Ovary (tissue), 9 donors: ENCODE measurements around the gene SEMA6D. TPM values are rescaled to one million over a fixed set of nuclear protein-coding genes. Genes with fewer than 3 reads are reported as not detected.

Experiments used
- DNase-seq, 5 donors: peaks; one replicate each; pipeline ENCODE4 v3.0.0-alpha.2; 2019 to 2020
- H3K27ac ChIP-seq, 2 donors: fragments of 200-600 bp; one replicate each; pipeline versions ENCODE4 v1.5.1 to v1.8.0; 2019 to 2022
- H3K27me3 ChIP-seq: fragments of 200-600 bp; one replicate; pipeline ENCODE4 v1.8.0; 2022
- H3K36me3 ChIP-seq: fragments of 200-600 bp; sonication (generic); one replicate; pipeline ENCODE4 v1.5.1; 2019
- H3K4me1 ChIP-seq: one replicate; pipeline ENCODE4 v1.8.1; 2013; ENCODE audit warnings: mild to moderate bottlenecking, moderate library complexity; ENCODE audit not compliant: insufficient read depth
- H3K4me3 ChIP-seq: fragments of 200-600 bp; sonication (generic); one replicate; pipeline ENCODE4 v1.5.1; 2017
- H3K9me3 ChIP-seq, 2 donors: fragments of 200-600 bp in 1 of 2; sonication (generic) in 1 of 2; one replicate each; pipeline versions ENCODE4 v1.5.1 to v1.8.1; 2013 to 2019; ENCODE audit warnings: mild to moderate bottlenecking in 1 of 2, moderate library complexity in 1 of 2
- EP300 ChIP-seq: sonication (generic); formaldehyde crosslinking; IDR thresholded peaks from one replicate; pipeline ENCODE4 v1.6.1; 2017; ENCODE audit warnings: antibody characterized with exemption
- POLR2A ChIP-seq: fragments of 450-650 bp; IDR thresholded peaks from one replicate; pipeline ENCODE4 v1.6.1; 2017; ENCODE audit warnings: antibody characterized with exemption, mild to moderate bottlenecking, moderate library complexity
- WGBS, 3 donors: extraction: QIAGEN DNeasy Blood & Tissue Kit in 1 of 3; methylation state at CpG; one replicate each; pipeline versions ENCODE4 v1.1.5 to v1.1.7; 2013 to 2017; 5-methylcytosine and 5-hydroxymethylcytosine counted together
- intact Hi-C, 4 donors: fragments of 100-400 bp; cut with DNase I; formaldehyde crosslinking; loops; one replicate each; pipeline versions ENCODE4 v1.11.0 to v1.15.1; 2022 to 2023
- polyA plus RNA-seq, 2 donors: library from polyadenylated mRNA; stranded (reverse); fragments of 200-250 nt in 1 of 2; fragments of 350-450 nt in 1 of 2; fragmentation: Illumina TruSeq in 1 of 2; extraction: RNeasy Lipid Tissue Mini Kit (QIAGEN cat#74804) in 1 of 2; gene quantifications; one replicate each; pipeline ENCODE4 v1.2.3, GENCODE V29; 2013 to 2014
- total RNA-seq, 7 donors: library from RNA; depleted of rRNA in 2 of 7; stranded (reverse); fragments of >200 nt in 2 of 7; fragmentation: NEBNext Ultra II Directional in 3 of 7; extraction: Animal tissue kit (Norgen Biotek cat#: 25700) in 3 of 7; gene quantifications; one replicate each; pipeline versions ENCODE4 v1.1.0 to v1.2.4, GENCODE V29; 2016 to 2023
- TF ChIP-seq, protein P1 (sequence below), 3 donors: fragments of 450-650 bp in 2 of 3; fragments of 200-600 bp in 1 of 3; IDR thresholded peaks; one replicate each; pipeline versions ENCODE4 v1.5.1 to v1.8.0; 2016 to 2022; ENCODE audit warnings: antibody characterized with exemption in 3 of 3, mild to moderate bottlenecking in 1 of 3
- donor health status: DM: no; HTN: no; CAD: no; lungs with moderate emphysema.
- donor health status: DM: no; HTN: no; CAD: no.
- donor health status: Bipolar disorder and iron deficiency.
- donor health status: DM: yes; HTN: yes; CAD: no.
- donor health status: DM: no; HTN: no; CAD: no.
- donor health status: DM: yes; HTN: yes; CAD: no.

The SEMA6D gene
- total and polyA plus RNA-seq, 9 donors, result 13.7 to 45.3 (median 27.2) TPM

DNA sequence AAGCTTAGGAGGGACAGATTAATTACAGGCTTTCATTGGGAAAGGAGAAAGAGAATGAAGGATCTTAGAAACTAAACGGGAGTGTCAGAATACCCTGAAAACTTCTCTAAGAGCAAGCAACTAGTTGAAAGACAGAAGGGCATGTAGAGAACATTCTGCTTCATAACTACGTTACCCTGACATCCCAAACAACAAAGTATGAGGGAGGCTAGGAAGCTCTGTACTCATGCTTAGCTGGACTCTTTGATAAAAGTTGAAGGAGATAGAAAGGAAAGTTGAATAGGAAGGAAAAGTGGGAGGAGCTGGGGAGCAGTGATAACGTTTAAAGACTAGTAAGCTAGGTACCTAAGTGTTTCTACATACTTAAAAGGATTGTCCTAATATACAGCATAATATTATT, 64.2 kb downstream of the SEMA6D start:
- H3K4me1 ChIP-seq, result peaks cover 2% of the 10 kb centered on the region
- no peak overlapping the region for H3K27ac ChIP-seq
- H3K4me3 ChIP-seq, result no peak overlapping the region
- H3K27me3 ChIP-seq, result no peaks in the 10 kb centered on the region
- 9 to 21% (median 17%) methylated on average over 3 of the region's 3 CpGs for WGBS, 3 donors
- TF ChIP-seq EP300 (no peak), POLR2A (no peak)
- TF ChIP-seq, protein P1, sequence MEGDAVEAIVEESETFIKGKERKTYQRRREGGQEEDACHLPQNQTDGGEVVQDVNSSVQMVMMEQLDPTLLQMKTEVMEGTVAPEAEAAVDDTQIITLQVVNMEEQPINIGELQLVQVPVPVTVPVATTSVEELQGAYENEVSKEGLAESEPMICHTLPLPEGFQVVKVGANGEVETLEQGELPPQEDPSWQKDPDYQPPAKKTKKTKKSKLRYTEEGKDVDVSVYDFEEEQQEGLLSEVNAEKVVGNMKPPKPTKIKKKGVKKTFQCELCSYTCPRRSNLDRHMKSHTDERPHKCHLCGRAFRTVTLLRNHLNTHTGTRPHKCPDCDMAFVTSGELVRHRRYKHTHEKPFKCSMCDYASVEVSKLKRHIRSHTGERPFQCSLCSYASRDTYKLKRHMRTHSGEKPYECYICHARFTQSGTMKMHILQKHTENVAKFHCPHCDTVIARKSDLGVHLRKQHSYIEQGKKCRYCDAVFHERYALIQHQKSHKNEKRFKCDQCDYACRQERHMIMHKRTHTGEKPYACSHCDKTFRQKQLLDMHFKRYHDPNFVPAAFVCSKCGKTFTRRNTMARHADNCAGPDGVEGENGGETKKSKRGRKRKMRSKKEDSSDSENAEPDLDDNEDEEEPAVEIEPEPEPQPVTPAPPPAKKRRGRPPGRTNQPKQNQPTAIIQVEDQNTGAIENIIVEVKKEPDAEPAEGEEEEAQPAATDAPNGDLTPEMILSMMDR (IDR thresholded peaks at IDR 0.05), result no peak
- H3K36me3 ChIP-seq, result no peaks in the 10 kb centered on the region
- intact Hi-C loops, result no loop called here
- no peak for DNase-seq
- no peaks in the 10 kb centered on the region for H3K9me3 ChIP-seq

DNA sequence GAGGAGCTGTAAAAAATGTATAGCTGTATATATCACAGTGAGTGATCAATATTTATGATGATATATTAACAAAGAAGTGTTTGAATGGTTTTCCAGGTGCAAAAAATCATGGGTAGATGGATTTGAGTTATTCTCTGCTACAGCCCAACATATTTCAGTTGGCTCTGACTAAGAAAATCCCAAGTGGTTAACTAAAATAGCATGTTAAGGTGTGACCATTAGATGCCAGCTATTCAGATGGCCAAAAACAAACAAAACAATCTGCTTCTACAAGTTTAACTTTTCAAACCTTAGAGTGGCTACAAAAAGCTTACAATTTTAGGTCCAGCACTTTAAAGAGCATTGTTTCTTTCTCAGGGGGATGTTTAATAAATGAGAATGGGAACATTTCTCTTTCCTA, 67.5 kb downstream of the SEMA6D start:
- no peak overlapping the region for H3K4me3 ChIP-seq
- H3K27ac ChIP-seq, result no peak overlapping the region
- no peak for TF ChIP-seq POLR2A
- TF ChIP-seq EP300, result no peak
- TF ChIP-seq, protein P1 (IDR thresholded peaks at IDR 0.05), result no peak
- no peaks in the 10 kb centered on the region for H3K9me3 ChIP-seq
- H3K27me3 ChIP-seq, result no peaks in the 10 kb centered on the region
- DNase-seq, result no peak
- peaks cover 2% of the 10 kb centered on the region for H3K4me1 ChIP-seq
- no peaks in the 10 kb centered on the region for H3K36me3 ChIP-seq
- intact Hi-C loops, result no loop called here

GRCh38 chr15:47786371-47786770, 69.1 kb downstream of the SEMA6D start:
- TF ChIP-seq, protein P1 (IDR thresholded peaks at IDR 0.05), result no peak
- no peak for TF ChIP-seq POLR2A
- TF ChIP-seq EP300, result no peak
- H3K9me3 ChIP-seq, result no peaks in the 10 kb centered on the region
- no peak for DNase-seq
- WGBS, 3 donors, result 88 to 96% (median 92%) methylated on average over 4 of the region's 4 CpGs
- H3K36me3 ChIP-seq, result no peaks in the 10 kb centered on the region
- no peaks in the 10 kb centered on the region for H3K27me3 ChIP-seq
- intact Hi-C loops, result no loop called here
- H3K4me1 ChIP-seq, result no peaks in the 10 kb centered on the region
- no peak overlapping the region for H3K4me3 ChIP-seq
- no peak overlapping the region for H3K27ac ChIP-seq

DNA sequence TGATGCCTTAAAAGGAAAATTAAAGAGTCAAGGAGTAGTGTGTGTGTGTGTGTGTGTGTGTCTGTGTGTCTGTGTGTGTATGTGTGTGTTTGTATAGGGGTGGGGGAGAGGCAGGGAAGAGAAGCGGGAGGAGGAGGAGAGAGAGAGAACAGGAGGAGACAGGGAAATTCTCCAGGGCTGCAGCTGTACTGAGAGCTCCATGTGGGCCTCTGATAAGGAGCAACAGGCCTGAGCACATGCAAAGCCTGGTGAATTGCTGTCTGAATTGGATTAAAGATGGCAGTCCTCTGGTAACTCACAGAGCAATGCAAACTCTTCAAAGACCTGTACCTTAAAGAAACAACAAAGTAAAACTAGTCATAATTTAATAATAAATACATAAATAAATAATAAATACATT, 70.6 kb downstream of the SEMA6D start:
- 30 to 54% (median 50%) methylated on average over 1 of the region's 1 CpG for WGBS, 3 donors
- no peak for DNase-seq
- Histone ChIP-seq H3K4me3 (no peak overlapping the region), H3K27ac (no peak overlapping the region), H3K27me3 (no peaks in the 10 kb centered on the region), H3K4me1 (no peaks in the 10 kb centered on the region), H3K9me3 (no peaks in the 10 kb centered on the region), H3K36me3 (no peaks in the 10 kb centered on the region)
- intact Hi-C loops, result no loop called here
- no peak for TF ChIP-seq POLR2A
- TF ChIP-seq, protein P1 (IDR thresholded peaks at IDR 0.05), result no peak
- no peak for TF ChIP-seq EP300

- no peak for DNase-seq
- H3K27ac ChIP-seq, result no peak overlapping the region
- 27 to 44% (median 41%) methylated on average over 3 of the region's 3 CpGs for WGBS, 3 donors
- H3K4me1 ChIP-seq, result no peaks in the 10 kb centered on the region
- intact Hi-C loops, result no loop called here
- no peaks in the 10 kb centered on the region for H3K27me3 ChIP-seq
- no peaks in the 10 kb centered on the region for H3K9me3 ChIP-seq
- no peaks in the 10 kb centered on the region for H3K36me3 ChIP-seq
- TF ChIP-seq POLR2A, result no peak
- no peak for TF ChIP-seq EP300
- TF ChIP-seq, protein P1 (IDR thresholded peaks at IDR 0.05), result no peak
- no peak overlapping the region for H3K4me3 ChIP-seq
Observed at GRCh38 chr15:47788685-47789084, 71.4 kb downstream of the SEMA6D start.
